GM06990 (cell line): Measurements from ENCODE around the gene TFAP2E.

Source experiments
- DNase-seq: peaks from one replicate; pipeline ENCODE4 v3.0.0-alpha.2; 2011; ENCODE audit not compliant: insufficient read length; ENCODE audit errors: extremely low read depth
- H3K27me3 ChIP-seq: replicated peaks from 2 replicates; pipeline ENCODE4 v1.6.0; 2011; ENCODE audit warnings: low read length; ENCODE audit not compliant: control insufficient read depth, insufficient read depth
- H3K36me3 ChIP-seq: 2 replicates; pipeline ENCODE4 v1.5.1; 2011; ENCODE audit warnings: low read length; ENCODE audit not compliant: control insufficient read depth, insufficient read depth
- H3K4me3 ChIP-seq: replicated peaks from 2 replicates; pipeline ENCODE4 v1.5.1; 2011; ENCODE audit warnings: low read depth, mild to moderate bottlenecking, control low read depth, low read length
- TF ChIP-seq, protein P1 (sequence below): IDR thresholded peaks from 2 replicates; pipeline ENCODE4 v1.5.1; 2011; ENCODE audit warnings: low read length, control low read depth, mild to moderate bottlenecking, inconsistent platforms; ENCODE audit not compliant: insufficient read depth, poor library complexity, severe bottlenecking

TFAP2E gene

DNA sequence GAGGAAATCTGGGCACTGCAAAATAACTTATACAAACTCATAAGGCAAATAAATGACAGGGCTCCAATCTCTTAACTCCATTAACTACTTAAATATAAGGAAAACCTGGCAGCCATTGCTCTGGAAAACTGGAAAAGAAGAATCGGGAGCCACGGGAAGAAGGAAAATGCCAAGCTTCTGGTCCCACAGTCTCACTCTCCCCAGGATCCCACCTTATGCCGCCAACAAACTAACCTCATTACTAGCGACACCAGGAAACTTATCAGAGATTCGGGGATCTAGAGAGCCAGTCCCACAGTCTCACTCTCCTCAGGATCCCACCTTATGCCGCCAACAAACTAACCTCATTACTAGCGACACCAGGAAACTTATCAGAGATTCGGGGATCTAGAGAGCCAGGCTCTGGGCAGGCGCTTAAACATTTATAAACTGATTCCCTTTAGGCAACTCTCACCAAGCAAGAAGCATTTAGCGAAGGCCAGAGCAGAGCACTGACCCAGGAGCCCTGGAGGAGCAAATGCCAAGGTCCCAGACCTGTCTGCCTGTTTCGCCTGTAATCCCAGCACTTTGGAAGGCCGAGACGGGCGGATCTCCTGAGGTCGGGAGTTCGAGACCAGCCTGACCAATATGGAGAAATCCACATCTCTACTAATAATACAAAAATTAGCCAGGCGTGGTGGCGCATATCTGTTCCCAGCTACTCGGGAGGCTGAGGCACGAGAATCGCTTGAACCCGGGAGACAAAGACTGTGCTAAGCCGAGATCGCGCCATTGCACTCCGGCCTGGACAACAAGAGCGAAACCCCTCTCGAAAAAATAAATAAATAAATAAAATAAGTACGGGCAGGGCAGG is 67.5 kb downstream of the TFAP2E start:
- Histone ChIP-seq H3K4me3 (peak overlapping the region; percentile 93), H3K27me3 (no peaks in the 10 kb centered on the region; the same call in 1 of the 2 replicates), H3K36me3 (no peaks in the 10 kb centered on the region; the same call in 1 of the 2 replicates)
- TF ChIP-seq, protein P1, sequence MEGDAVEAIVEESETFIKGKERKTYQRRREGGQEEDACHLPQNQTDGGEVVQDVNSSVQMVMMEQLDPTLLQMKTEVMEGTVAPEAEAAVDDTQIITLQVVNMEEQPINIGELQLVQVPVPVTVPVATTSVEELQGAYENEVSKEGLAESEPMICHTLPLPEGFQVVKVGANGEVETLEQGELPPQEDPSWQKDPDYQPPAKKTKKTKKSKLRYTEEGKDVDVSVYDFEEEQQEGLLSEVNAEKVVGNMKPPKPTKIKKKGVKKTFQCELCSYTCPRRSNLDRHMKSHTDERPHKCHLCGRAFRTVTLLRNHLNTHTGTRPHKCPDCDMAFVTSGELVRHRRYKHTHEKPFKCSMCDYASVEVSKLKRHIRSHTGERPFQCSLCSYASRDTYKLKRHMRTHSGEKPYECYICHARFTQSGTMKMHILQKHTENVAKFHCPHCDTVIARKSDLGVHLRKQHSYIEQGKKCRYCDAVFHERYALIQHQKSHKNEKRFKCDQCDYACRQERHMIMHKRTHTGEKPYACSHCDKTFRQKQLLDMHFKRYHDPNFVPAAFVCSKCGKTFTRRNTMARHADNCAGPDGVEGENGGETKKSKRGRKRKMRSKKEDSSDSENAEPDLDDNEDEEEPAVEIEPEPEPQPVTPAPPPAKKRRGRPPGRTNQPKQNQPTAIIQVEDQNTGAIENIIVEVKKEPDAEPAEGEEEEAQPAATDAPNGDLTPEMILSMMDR, result no peak
- DNase-seq, result peak; percentile 8

DNA sequence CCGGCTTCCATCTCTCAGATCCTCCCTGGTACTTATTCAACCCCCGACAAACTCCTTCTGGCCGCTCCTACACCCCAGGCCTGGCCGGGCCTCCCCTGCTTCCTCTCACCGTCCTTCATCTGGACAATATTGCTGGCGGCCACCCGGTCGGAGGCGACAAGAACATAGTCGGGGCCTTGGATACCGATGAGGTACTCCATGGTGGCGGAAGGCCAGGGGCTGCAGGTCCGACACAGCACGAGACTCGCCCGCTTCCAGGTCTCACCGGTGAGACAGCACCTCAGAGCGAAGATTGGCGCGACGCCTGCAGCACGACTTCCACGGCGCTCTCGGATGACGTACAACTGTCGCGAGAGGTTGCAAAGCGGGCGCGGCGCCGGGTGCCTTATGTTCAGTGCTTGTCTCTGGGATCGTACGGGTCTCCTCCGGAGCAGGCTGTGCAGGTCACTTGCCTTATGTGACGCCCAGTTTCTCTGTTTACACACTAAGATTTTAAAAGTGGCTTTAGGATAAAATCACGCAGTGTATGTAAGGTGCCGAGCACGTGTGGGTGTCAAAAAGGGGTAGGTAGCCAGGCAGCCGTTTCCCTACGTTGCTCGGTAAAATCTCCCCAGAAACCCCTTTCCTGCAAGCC is 68.2 kb downstream of the TFAP2E start, which contains the start of gene PSMB2:
PSMB2 (minus strand) TSS at position 294 of the 634 bp plus-strand sequence; CDS start at position 200, 94 bp downstream.
- Histone ChIP-seq H3K4me3 (peak within 1 kb of the TSS; percentile 93), H3K36me3 (no peaks in the 10 kb centered on the region), H3K27me3 (no peaks in the 10 kb centered on the region; the same call in 1 of the 2 replicates)
- TF ChIP-seq, protein P1, result no peak
- peak; percentile 94 for DNase-seq

DNA sequence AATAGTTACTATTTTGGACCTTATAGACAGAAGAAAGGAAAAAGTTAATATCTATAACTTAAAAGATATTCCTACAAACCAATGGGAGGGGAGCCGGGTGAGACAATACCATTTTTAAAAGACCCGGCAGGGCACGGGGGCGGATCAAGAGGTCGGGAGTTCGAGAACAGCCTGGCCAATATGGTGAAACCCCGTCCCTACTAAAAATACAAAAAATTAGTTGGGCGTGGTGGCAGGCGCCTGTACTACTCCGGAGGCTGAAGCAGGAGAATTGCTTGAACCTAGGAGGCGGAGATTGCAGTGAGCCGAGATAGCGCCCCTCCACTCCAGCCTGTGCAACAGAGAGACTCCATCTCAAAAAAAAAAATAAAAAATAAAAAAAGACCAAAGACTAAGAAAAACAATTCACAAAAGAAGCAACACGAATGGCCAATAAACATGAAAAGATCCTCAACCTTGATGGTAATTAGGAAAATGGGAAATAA is 69.4 kb downstream of the TFAP2E start:
- Histone ChIP-seq H3K4me3 (peak overlapping the region; percentile 93), H3K27me3 (no peaks in the 10 kb centered on the region; the same call in 1 of the 2 replicates), H3K36me3 (no peaks in the 10 kb centered on the region)
- peak; percentile 11 for DNase-seq
- TF ChIP-seq, protein P1, result no peak

DNA sequence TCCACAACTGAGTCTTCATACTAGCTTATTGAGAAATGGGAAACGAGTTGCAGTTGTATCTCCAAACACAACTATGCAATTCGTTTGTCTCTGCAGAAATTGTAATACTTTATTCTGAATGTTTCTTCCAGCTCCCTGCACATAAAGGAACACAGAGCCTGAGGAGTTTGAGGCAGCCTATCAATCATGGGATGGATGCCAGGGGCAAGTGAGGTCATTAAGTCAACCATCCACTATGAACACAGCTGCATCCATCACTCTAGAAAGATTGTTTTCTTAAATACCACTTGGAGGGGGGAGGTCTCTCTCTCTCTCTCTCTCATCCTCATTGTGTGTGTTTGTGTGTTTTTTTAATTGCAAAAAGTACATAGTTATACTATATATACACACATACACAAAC is 71.1 kb downstream of the TFAP2E start:
- Histone ChIP-seq H3K36me3 (no peaks in the 10 kb centered on the region), H3K27me3 (no peaks in the 10 kb centered on the region; the same call in 1 of the 2 replicates), H3K4me3 (no peak overlapping the region)
- no peak for DNase-seq
- TF ChIP-seq, protein P1, result no peak
